ENCODE measurements around the gene HMGCL.
"Not testable (repeated sequence)": the region's sequence is repeated elsewhere in the genome, so short reads cannot be mapped to it uniquely, and the experiment has no call there.

The HMGCL gene

GRCh38 chr1:23797478-23798448 is 27.5 kb downstream of the HMGCL start:
- no peak for FAIRE-seq

- no peak for FAIRE-seq
Measured at GRCh38 chr1:23796466-23797271, 28.6 kb downstream of the HMGCL start.

GRCh38 chr1:23795676-23796465 is 29.4 kb downstream of the HMGCL start:
- no peak for FAIRE-seq

GRCh38 chr1:23794732-23795182 is 30.5 kb downstream of the HMGCL start:
- not testable (repeated sequence) for FAIRE-seq

DNA sequence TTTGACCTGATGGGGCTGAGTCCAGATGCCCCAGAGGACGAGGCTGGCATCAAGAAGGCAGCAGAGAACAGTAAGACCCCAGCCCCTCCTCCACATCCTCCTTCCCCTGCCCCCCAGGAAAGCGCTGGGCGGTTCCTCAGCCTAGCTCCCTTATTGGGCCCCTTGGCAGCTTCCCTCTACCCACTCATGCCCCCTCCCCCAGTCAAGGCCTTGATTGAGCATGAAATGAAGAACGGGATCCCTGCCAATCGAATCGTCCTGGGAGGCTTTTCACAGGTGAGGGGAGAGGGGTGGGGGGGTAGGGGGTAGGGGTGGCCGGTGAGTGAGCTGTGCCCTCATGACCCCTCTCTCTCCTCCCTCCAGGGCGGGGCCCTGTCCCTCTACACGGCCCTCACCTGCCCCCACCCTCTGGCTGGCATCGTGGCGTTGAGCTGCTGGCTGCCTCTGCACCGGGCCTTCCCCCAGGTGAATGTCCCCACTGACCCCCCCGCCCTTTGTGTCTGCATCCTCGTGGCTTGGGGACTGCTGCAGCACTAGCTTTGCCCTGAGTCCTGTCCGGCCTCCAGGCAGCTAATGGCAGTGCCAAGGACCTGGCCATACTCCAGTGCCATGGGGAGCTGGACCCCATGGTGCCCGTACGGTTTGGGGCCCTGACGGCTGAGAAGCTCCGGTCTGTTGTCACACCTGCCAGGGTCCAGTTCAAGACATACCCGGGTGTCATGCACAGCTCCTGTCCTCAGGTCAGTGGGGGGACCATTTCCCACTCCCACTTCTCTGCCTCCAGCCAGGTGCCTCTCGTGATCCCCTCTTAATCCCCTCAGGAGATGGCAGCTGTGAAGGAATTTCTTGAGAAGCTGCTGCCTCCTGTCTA is 31.1 kb downstream of the HMGCL start:
- no peak for FAIRE-seq

DNA sequence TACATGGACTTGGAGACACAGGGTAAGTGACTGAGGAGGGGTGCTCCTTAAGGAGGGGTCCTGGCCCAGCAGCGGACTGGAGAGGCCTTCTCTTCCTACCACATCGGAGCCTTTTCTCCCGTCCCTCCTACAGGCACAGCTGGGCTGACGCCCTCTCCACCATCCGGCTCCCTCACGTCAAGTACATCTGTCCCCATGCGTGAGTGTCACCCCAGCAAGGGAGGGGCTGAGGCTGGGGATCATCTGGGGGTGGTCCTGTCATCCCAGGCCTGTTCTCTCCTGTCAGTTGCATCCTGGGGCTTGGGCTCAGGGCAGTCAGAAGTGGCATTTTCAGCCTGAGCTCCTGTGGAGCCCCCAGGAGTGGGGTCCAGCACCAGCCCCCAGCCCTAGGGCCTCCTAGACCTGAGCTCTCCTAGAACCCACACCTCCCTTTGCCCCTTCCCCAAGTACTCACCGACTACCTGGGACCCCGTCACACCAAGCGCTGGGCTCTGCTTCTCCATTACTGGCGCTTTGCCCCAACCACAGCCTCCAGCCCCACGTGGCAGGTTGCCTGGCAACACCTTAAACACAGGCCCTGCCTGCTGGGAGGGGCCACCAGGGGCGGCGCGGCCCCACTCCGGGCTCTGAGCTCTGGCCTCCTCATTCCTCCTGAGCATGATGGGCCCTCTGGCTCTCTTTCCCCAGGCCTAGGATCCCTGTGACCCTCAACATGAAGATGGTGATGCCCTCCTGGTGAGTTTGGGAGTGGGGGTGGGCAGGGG is 32.0 kb downstream of the HMGCL start:
- FAIRE-seq, result no peak

- no peak for FAIRE-seq
Measured at GRCh38 chr1:23792151-23792945, 32.9 kb downstream of the HMGCL start.

DNA sequence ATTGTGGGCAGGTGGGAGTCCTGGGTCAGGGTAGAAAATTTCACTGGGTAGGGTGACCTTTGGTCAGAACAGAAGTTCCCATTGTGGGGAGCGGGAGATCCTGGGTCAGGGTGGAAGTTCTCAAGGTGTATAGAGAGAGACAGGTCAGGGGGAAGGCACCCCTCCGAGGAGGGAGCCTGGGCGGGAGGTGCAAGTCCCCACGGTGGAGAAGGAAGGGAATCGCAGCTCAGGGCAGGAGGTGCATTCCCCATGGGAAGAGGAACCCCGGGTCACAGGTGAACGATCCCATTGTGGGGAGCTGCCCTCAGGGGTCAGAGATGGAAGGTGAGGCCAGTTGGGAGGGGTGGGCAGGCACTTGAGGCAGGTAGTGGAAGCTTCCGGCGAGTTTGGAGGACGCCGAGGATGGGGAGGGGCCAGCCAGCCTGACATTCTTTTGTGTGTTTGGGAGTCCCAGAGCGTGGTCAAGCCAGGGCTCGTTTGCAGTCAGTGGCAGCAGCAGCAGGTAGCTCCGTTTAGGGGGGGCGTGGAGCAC is 33.6 kb downstream of the HMGCL start:
- FAIRE-seq, result no peak

- FAIRE-seq, result no peak
Measured at GRCh38 chr1:23790696-23791515, 34.3 kb downstream of the HMGCL start, which contains the start of gene LYPLA2. Gene LYPLA2, plus strand, starts transcription at chr1:23791145. Its CDS starts 1,538 bp downstream, at chr1:23792683.

GRCh38 chr1:23788695-23789094 is 36.5 kb downstream of the HMGCL start:
- no peak for FAIRE-seq

DNA sequence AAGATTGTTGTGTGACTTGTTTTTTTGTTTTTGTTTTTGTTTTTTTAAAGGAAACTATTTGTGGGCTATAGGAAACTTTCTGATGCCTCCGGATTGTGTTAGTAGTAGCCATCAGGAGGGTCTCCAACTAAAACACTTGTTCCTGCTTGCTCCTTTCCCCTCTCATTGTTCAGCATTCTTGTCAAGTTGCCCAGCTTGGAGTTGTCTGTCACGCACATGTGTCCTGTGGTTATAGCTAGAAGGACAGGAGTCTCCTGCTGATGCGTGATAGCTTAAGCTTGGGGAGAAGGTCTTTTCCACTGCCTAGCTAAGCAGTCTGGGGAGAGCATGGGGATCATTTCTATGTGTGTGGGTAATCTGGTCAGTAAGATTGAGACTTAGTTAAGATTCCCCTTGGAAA is 37.5 kb downstream of the HMGCL start:
- no peak for FAIRE-seq

DNA sequence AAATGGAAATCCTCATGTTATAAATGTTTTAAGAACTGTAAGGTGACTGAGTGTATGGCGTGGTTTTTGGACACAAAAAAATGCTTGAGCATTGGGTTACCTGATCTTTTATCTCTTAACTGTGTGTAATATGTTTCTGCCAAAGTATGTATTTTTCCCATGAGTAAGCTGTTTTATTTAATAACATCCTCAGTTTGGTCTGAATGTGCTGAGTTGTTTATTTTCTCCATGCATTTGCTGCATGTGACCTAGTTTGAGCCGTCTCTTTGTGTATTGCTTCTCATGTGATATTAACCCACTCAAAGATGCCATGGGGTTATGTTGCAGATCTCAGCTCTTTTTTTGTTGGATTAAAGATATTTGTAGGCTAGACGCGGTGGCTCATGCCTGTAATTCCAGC is 40.4 kb downstream of the HMGCL start:
- FAIRE-seq, result peak; percentile 38

DNA sequence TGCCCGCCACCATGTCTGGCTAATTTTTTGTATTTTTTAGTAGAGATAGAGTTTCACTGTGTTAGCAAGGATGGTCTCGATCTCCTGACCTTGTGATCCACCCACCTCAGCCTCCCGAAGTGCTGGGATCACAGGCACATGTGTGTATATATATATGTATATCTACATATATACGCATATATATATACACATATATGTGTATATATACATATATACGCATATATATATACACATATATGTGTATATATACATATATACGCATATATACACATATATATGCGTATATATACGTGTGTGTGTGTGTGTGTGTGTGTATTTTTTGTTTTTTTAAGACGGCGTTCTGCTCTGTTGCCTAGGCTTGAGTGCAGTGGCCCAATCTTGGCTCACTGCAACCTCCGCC is 42.1 kb downstream of the HMGCL start:
- FAIRE-seq, result not testable (repeated sequence)

DNA sequence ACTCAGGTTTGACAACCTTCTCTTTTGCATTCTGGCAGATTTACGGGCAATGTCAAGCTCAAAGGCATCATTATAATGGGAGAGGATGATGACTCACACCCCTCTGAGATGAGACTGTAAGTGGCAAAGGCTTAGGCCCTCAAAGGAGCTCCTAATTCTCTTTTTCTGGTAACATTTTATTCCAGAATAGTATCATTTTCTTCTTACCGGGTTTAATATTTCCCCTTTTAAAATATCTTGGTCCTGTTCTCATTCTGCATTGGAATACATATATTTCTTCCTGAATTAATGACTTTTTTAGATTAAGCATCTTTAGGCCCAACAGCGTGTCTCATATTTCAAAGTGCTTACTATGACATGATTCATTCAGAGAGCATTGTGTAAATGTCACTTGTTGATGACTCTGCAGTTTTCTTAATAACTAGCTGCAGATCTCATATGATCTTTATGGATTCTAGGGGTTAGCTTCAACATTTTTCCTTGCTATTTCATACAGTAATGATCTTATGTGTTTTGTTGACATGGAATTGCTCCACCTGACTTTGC is 45.3 kb downstream of the HMGCL start:
- FAIRE-seq, result peak; percentile 65

- FAIRE-seq, result no peak
Measured at GRCh38 chr1:23777979-23778814, 47.0 kb downstream of the HMGCL start, which contains the start of gene PITHD1. Gene PITHD1, plus strand, starts transcription at chr1:23778418. Its CDS starts 98 bp downstream, at chr1:23778516.

DNA sequence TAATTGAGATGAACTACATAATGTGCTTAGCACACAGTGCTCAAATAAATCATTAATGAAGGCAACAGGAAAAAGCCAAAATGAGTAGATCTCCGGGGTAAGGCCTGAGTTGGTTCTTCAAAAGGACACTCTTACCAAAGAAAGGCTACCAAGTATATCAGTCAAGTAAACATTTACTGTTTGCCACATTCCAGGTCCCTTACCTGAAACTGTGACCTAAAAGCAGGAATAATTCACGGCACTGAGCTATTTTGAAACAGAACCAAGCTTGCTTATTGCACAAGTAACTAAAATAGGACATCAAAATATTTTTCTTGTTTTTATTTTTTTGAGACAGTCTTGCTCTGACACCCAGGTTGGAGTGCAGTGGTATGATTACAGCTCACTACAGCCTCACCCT is 49.0 kb downstream of the HMGCL start:
- FAIRE-seq, result no peak

GRCh38 chr1:23774174-23774880 is 50.9 kb downstream of the HMGCL start:
- no peak for FAIRE-seq
